ENCODE data around the gene MARK1. TPM values are rescaled to one million over a fixed set of nuclear protein-coding genes. Genes with fewer than 3 reads are reported as not detected.

MARK1 gene
- total RNA-seq, 1 experiment from 2014 or later, result 1.3 TPM

DNA sequence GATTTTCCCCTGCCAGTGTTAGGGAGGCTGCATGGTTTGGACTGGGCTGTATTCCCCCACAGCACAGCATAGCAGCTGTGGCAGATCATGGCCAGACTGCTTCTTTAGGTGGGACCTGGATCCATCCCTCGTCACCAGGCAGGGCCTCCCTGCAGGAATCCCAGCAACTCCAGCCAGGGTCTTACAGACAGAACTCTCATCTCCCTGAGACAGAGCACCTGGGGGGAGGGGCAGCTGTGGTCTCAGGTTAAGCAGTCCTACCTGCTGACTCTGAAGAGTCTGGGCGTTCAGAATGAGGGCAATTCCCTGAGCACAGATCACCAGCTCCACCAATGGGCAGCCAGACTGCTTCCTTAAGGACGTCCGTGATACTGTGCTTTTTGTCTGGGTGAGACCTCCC is 114.3 kb downstream of the MARK1 start:
- Histone ChIP-seq H3K4me3 (ENCODE audit: low read length) (no peak overlapping the region), H3K9me2 (replicated peaks; ENCODE audit: insufficient read depth, low read length) (no peaks in the 10 kb centered on the region), H3K9ac (ENCODE audit: low read length) (no peak overlapping the region), H4K20me1 (ENCODE audit: insufficient read depth, low read depth, low read length) (no peaks in the 10 kb centered on the region), H3K79me2 (ENCODE audit: low read length) (no peaks in the 10 kb centered on the region), H3K36me3 (ENCODE audit: insufficient read depth, low read length) (no peaks in the 10 kb centered on the region), H3K27ac (ENCODE audit: low read length) (no peak overlapping the region), H3K9me3 (ENCODE audit: low read length) (no peaks in the 10 kb centered on the region), H3K4me1 (ENCODE audit: low read length) (no peaks in the 10 kb centered on the region), H2AFZ (ENCODE audit: low read length) (no peak overlapping the region), H3K27me3 (ENCODE audit: low read length) (no peaks in the 10 kb centered on the region), H3K4me2 (ENCODE audit: low read depth, low read length, poor library complexity, severe bottlenecking) (no peak overlapping the region)
- DNase-seq, result no peak

GRCh38 chr1:220652995-220653394 is 125.1 kb downstream of the MARK1 start:
- H3K4me2 ChIP-seq (ENCODE audit: low read depth, low read length, poor library complexity, severe bottlenecking), result no peak overlapping the region
- H4K20me1 ChIP-seq (ENCODE audit: insufficient read depth, low read depth, low read length), result no peaks in the 10 kb centered on the region
- no peaks in the 10 kb centered on the region for H3K79me2 ChIP-seq (ENCODE audit: low read length)
- DNase-seq, result no peak
- H3K27ac ChIP-seq (ENCODE audit: low read length), result no peak overlapping the region
- no peaks in the 10 kb centered on the region for H3K36me3 ChIP-seq (ENCODE audit: insufficient read depth, low read length)
- H3K4me3 ChIP-seq (ENCODE audit: low read length), result no peak overlapping the region
- no peaks in the 10 kb centered on the region for H3K9me3 ChIP-seq (ENCODE audit: low read length)
- no peak overlapping the region for H2AFZ ChIP-seq (ENCODE audit: low read length)
- no peaks in the 10 kb centered on the region for H3K9me2 ChIP-seq (replicated peaks; ENCODE audit: insufficient read depth, low read length)
- no peak overlapping the region for H3K9ac ChIP-seq (ENCODE audit: low read length)
- no peaks in the 10 kb centered on the region for H3K27me3 ChIP-seq (ENCODE audit: low read length)
- H3K4me1 ChIP-seq (ENCODE audit: low read length), result no peaks in the 10 kb centered on the region; the same call in 1 of the 2 replicates

GRCh38 chr1:220655509-220655908 is 127.6 kb downstream of the MARK1 start:
- H3K27me3 ChIP-seq (ENCODE audit: low read length), result no peaks in the 10 kb centered on the region
- no peak overlapping the region for H3K4me3 ChIP-seq (ENCODE audit: low read length)
- H3K4me1 ChIP-seq (ENCODE audit: low read length), result no peaks in the 10 kb centered on the region; the same call in 1 of the 2 replicates
- H3K79me2 ChIP-seq (ENCODE audit: low read length), result no peaks in the 10 kb centered on the region
- no peaks in the 10 kb centered on the region for H3K36me3 ChIP-seq (ENCODE audit: insufficient read depth, low read length)
- 0 out of 2 replicates have a peak overlapping the region, but pooled peaks have one; percentile 16 for H2AFZ ChIP-seq (ENCODE audit: low read length)
- no peaks in the 10 kb centered on the region for H3K9me3 ChIP-seq (ENCODE audit: low read length)
- H3K9ac ChIP-seq (ENCODE audit: low read length), result no peak overlapping the region
- H3K9me2 ChIP-seq (replicated peaks; ENCODE audit: insufficient read depth, low read length), result no peaks in the 10 kb centered on the region
- H3K4me2 ChIP-seq (ENCODE audit: low read depth, low read length, poor library complexity, severe bottlenecking), result no peak overlapping the region
- no peak overlapping the region for H3K27ac ChIP-seq (ENCODE audit: low read length)
- no peaks in the 10 kb centered on the region for H4K20me1 ChIP-seq (ENCODE audit: insufficient read depth, low read depth, low read length)
- peak; percentile 56 for DNase-seq

DNA sequence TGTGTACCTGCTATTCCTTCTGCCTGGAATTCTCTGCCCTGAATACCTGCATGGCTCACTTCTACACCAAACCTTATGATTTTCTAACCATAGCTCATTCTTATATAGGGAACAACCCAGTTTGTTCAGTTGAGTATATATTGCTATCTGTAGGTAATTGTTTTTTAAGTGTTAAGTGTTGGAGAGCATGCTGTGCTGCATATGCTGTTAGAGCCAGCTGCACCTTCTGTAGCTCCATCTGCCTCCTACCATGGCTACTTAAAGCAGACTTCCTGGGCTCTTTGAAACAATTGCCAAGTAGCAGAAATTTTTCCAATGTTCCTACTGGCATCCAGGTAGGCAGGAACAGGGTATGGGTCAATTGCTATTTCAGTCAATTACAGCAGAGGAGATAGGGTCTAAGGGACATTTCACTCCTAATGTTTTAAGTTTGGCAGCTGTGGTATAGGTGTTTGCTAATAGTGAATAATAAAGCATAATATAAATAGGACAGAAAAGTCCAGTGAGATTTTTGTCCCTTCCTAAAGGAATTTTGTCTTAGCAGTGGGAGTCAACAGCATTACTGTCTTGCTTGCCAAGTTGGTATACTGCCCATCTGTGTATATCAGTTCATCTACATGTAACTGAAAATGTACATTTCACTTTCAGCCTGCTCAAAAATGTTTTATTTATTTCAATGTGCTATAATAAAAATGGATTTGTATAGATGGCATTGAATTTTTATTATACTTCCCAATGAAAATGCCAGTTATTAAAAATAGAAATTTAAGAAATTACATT is 128.2 kb downstream of the MARK1 start:
- H3K4me3 ChIP-seq (ENCODE audit: low read length), result no peak overlapping the region
- H3K36me3 ChIP-seq (ENCODE audit: insufficient read depth, low read length), result no peaks in the 10 kb centered on the region
- DNase-seq, result no peak
- H2AFZ ChIP-seq (ENCODE audit: low read length), result no peak overlapping the region
- H3K27me3 ChIP-seq (ENCODE audit: low read length), result no peaks in the 10 kb centered on the region
- no peak overlapping the region for H3K4me2 ChIP-seq (ENCODE audit: low read depth, low read length, poor library complexity, severe bottlenecking)
- H4K20me1 ChIP-seq (ENCODE audit: insufficient read depth, low read depth, low read length), result no peaks in the 10 kb centered on the region
- H3K9me3 ChIP-seq (ENCODE audit: low read length), result no peaks in the 10 kb centered on the region
- no peaks in the 10 kb centered on the region; the same call in 1 of the 2 replicates for H3K4me1 ChIP-seq (ENCODE audit: low read length)
- H3K79me2 ChIP-seq (ENCODE audit: low read length), result no peaks in the 10 kb centered on the region
- H3K9ac ChIP-seq (ENCODE audit: low read length), result no peak overlapping the region
- H3K27ac ChIP-seq (ENCODE audit: low read length), result no peak overlapping the region
- H3K9me2 ChIP-seq (replicated peaks; ENCODE audit: insufficient read depth, low read length), result no peaks in the 10 kb centered on the region

DNA sequence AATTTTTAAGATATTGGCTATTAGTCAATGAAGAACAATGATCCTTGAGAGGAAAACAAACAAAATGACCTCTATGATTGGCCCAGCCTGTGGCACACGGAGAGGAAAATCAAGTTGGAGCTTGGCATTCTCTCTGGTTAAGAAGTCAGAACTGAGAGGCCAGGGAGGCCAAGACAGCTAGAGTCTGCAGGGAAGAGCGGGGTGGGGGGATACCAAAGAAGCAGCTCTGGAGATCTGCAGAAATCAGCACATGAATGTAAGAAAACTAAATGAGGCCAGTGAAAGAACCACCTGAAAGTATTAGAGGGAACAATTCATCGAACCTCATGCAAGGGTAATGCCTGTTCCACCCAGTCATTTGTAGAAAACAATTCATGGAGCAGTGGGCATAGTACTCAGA is 138.4 kb downstream of the MARK1 start:
- no peaks in the 10 kb centered on the region for H3K4me1 ChIP-seq (ENCODE audit: low read length)
- no peaks in the 10 kb centered on the region for H3K79me2 ChIP-seq (ENCODE audit: low read length)
- no peaks in the 10 kb centered on the region for H4K20me1 ChIP-seq (ENCODE audit: insufficient read depth, low read depth, low read length)
- H3K27ac ChIP-seq (ENCODE audit: low read length), result no peak overlapping the region
- H3K4me3 ChIP-seq (ENCODE audit: low read length), result no peak overlapping the region
- H2AFZ ChIP-seq (ENCODE audit: low read length), result no peak overlapping the region
- H3K9ac ChIP-seq (ENCODE audit: low read length), result no peak overlapping the region
- no peaks in the 10 kb centered on the region for H3K9me2 ChIP-seq (replicated peaks; ENCODE audit: insufficient read depth, low read length)
- H3K4me2 ChIP-seq (ENCODE audit: low read depth, low read length, poor library complexity, severe bottlenecking), result no peak overlapping the region
- H3K36me3 ChIP-seq (ENCODE audit: insufficient read depth, low read length), result no peaks in the 10 kb centered on the region
- H3K9me3 ChIP-seq (ENCODE audit: low read length), result peaks cover 3% of the 10 kb centered on the region; the same call in 1 of the 2 replicates
- no peak for DNase-seq
- no peaks in the 10 kb centered on the region for H3K27me3 ChIP-seq (ENCODE audit: low read length)

- no peak overlapping the region for H3K4me2 ChIP-seq (ENCODE audit: low read depth, low read length, poor library complexity, severe bottlenecking)
- no peak overlapping the region for H3K4me3 ChIP-seq (ENCODE audit: low read length)
- DNase-seq, result no peak
- H3K9ac ChIP-seq (ENCODE audit: low read length), result no peak overlapping the region
- H3K36me3 ChIP-seq (ENCODE audit: insufficient read depth, low read length), result no peaks in the 10 kb centered on the region
- H3K9me2 ChIP-seq (replicated peaks; ENCODE audit: insufficient read depth, low read length), result no peaks in the 10 kb centered on the region
- no peaks in the 10 kb centered on the region for H3K27me3 ChIP-seq (ENCODE audit: low read length)
- no peaks in the 10 kb centered on the region for H4K20me1 ChIP-seq (ENCODE audit: insufficient read depth, low read depth, low read length)
- H3K79me2 ChIP-seq (ENCODE audit: low read length), result no peaks in the 10 kb centered on the region
- no peak overlapping the region for H3K27ac ChIP-seq (ENCODE audit: low read length)
- H3K9me3 ChIP-seq (ENCODE audit: low read length), result peaks cover 3% of the 10 kb centered on the region; the same call in 1 of the 2 replicates
- no peak overlapping the region for H2AFZ ChIP-seq (ENCODE audit: low read length)
- H3K4me1 ChIP-seq (ENCODE audit: low read length), result no peaks in the 10 kb centered on the region
These were observed 141.1 kb downstream of the MARK1 start for GRCh38 chr1:220669005-220669404.

DNA sequence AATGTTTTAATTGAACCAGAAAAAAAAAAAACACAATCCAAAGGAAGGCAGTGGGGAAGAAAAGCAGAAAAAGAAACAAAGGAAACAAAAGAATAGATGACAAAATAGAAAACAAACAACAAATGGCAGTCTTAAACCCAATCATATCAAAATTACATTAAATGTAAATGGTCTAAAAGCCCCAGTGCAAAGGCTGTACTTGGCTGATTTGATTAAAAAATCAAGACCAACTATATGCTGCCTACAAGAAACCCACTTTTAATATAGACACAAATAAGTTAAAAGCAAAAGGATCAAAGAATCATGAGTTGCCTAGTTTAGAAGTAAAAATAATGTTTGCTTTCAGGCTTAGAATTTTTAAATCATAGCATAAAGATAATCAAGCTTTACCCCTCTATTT is 142.4 kb downstream of the MARK1 start:
- no peak for DNase-seq
- H3K9me3 ChIP-seq (ENCODE audit: low read length), result peaks cover 3% of the 10 kb centered on the region; the same call in 1 of the 2 replicates
- H3K9ac ChIP-seq (ENCODE audit: low read length), result no peak overlapping the region
- no peak overlapping the region for H3K4me2 ChIP-seq (ENCODE audit: low read depth, low read length, poor library complexity, severe bottlenecking)
- no peak overlapping the region for H3K4me3 ChIP-seq (ENCODE audit: low read length)
- H3K79me2 ChIP-seq (ENCODE audit: low read length), result no peaks in the 10 kb centered on the region
- no peaks in the 10 kb centered on the region for H3K9me2 ChIP-seq (replicated peaks; ENCODE audit: insufficient read depth, low read length)
- H3K27me3 ChIP-seq (ENCODE audit: low read length), result no peaks in the 10 kb centered on the region
- no peak overlapping the region for H2AFZ ChIP-seq (ENCODE audit: low read length)
- H3K36me3 ChIP-seq (ENCODE audit: insufficient read depth, low read length), result no peaks in the 10 kb centered on the region
- H3K27ac ChIP-seq (ENCODE audit: low read length), result no peak overlapping the region
- H4K20me1 ChIP-seq (ENCODE audit: insufficient read depth, low read depth, low read length), result no peaks in the 10 kb centered on the region
- H3K4me1 ChIP-seq (ENCODE audit: low read length), result no peaks in the 10 kb centered on the region

DNA sequence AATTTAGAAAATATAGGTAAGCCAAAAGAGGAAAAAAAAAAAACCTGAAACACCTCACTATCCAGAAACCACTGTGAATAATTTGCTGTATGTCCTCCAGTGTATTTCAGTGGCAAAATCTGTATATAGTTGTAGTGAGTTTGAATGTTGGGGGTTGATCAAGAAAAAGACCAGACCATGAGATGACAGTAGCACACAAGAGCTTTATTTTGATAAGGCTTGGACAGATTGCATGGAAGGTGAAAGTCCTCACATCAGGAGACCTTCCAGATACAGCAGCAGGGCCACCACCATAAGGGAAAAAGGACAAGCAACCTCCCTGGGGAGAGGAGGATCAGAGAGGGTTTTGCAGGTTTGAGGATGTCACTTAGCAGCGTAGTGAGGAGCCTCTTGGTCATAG is 146.0 kb downstream of the MARK1 start:
- Histone ChIP-seq H4K20me1 (ENCODE audit: insufficient read depth, low read depth, low read length) (no peaks in the 10 kb centered on the region), H3K4me1 (ENCODE audit: low read length) (peaks cover 11% of the 10 kb centered on the region), H3K9ac (ENCODE audit: low read length) (no peak overlapping the region), H3K79me2 (ENCODE audit: low read length) (no peaks in the 10 kb centered on the region), H3K9me3 (ENCODE audit: low read length) (peaks cover 3% of the 10 kb centered on the region; the same call in 1 of the 2 replicates), H3K4me2 (ENCODE audit: low read depth, low read length, poor library complexity, severe bottlenecking) (no peak overlapping the region), H3K27me3 (ENCODE audit: low read length) (no peaks in the 10 kb centered on the region), H3K36me3 (ENCODE audit: insufficient read depth, low read length) (no peaks in the 10 kb centered on the region), H3K27ac (ENCODE audit: low read length) (no peak overlapping the region), H3K4me3 (ENCODE audit: low read length) (no peak overlapping the region), H3K9me2 (replicated peaks; ENCODE audit: insufficient read depth, low read length) (no peaks in the 10 kb centered on the region), H2AFZ (ENCODE audit: low read length) (no peak overlapping the region)
- no peak for DNase-seq
